Glutamatergic neuron (in vitro differentiated cells): ENCODE data around the gene SRSF11. TPM values are rescaled to one million over a fixed set of nuclear protein-coding genes. Genes with fewer than 3 reads are reported as not detected.

Experiments used
- DNase-seq: peaks from one replicate; pipeline ENCODE4 v3.0.0; 2022
- H3K27ac Mint-ChIP-seq: one replicate; pipeline ENCODE4 v1.8.0; 2020; ENCODE audit warnings: mild to moderate bottlenecking, mixed read lengths, inconsistent platforms; ENCODE audit not compliant: unreplicated experiment
- H3K27me3 Mint-ChIP-seq: one replicate; pipeline ENCODE4 v1.8.0; 2020; ENCODE audit warnings: mild to moderate bottlenecking, moderate library complexity, mixed read lengths, inconsistent platforms; ENCODE audit not compliant: unreplicated experiment
- H3K36me3 Mint-ChIP-seq: one replicate; pipeline ENCODE4 v1.8.0; 2020; ENCODE audit warnings: mild to moderate bottlenecking, mixed read lengths, inconsistent platforms; ENCODE audit not compliant: unreplicated experiment
- H3K4me1 Mint-ChIP-seq: one replicate; pipeline ENCODE4 v1.8.0; 2020; ENCODE audit warnings: mild to moderate bottlenecking, low read depth, mixed read lengths, inconsistent platforms; ENCODE audit not compliant: unreplicated experiment
- H3K4me3 Mint-ChIP-seq: one replicate; pipeline ENCODE4 v1.8.0; 2020; ENCODE audit warnings: mild to moderate bottlenecking, mixed read lengths, inconsistent platforms; ENCODE audit not compliant: unreplicated experiment
- H3K9me3 Mint-ChIP-seq: one replicate; pipeline ENCODE4 v1.8.0; 2020; ENCODE audit warnings: mild to moderate bottlenecking, moderate library complexity, mixed read lengths, inconsistent platforms; ENCODE audit not compliant: unreplicated experiment
- total RNA-seq: library from RNA; stranded (reverse); fragmentation: NEBNext Ultra II Directional; extraction: Animal tissue kit (Norgen Biotek cat#: 25700); gene quantifications from one replicate; pipeline ENCODE4 v1.2.1, GENCODE V29; 2021; ENCODE audit not compliant: unreplicated experiment
- TF ChIP-seq, protein P1 (sequence below): fragments of 200-600 bp; sonication (generic); IDR thresholded peaks from one replicate; pipeline ENCODE4 v1.5.0; 2021; ENCODE audit not compliant: partially characterized antibody, unreplicated experiment

Gene SRSF11
- total RNA-seq, 1 donor from 2014 or later = 265 TPM

DNA sequence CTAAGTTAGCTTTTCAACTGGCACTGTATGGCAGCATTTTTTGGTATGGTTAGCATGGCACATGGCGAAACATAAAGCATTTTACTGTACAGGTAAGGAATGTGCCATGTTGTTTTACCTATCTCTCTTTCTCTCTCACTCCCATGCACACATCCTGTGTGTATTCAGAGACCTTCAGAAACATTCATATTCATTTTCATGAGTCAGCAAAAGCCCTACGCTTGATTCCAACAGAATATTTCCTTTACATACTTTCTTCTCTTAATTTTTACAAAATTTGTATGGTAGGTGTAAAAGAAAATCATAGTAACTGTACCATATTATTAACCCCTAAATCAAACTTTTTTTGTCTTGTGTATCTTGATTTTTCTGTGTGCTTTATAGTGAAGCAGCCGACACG, 10.3 kb downstream of the SRSF11 start:
- TF ChIP-seq, protein P1, sequence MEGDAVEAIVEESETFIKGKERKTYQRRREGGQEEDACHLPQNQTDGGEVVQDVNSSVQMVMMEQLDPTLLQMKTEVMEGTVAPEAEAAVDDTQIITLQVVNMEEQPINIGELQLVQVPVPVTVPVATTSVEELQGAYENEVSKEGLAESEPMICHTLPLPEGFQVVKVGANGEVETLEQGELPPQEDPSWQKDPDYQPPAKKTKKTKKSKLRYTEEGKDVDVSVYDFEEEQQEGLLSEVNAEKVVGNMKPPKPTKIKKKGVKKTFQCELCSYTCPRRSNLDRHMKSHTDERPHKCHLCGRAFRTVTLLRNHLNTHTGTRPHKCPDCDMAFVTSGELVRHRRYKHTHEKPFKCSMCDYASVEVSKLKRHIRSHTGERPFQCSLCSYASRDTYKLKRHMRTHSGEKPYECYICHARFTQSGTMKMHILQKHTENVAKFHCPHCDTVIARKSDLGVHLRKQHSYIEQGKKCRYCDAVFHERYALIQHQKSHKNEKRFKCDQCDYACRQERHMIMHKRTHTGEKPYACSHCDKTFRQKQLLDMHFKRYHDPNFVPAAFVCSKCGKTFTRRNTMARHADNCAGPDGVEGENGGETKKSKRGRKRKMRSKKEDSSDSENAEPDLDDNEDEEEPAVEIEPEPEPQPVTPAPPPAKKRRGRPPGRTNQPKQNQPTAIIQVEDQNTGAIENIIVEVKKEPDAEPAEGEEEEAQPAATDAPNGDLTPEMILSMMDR = no peak
- H3K27ac Mint-ChIP-seq = no peak overlapping the region
- no peak for DNase-seq
- no peak overlapping the region for H3K4me3 Mint-ChIP-seq
- H3K36me3 Mint-ChIP-seq = no peaks in the 10 kb centered on the region
- no peaks in the 10 kb centered on the region for H3K9me3 Mint-ChIP-seq
- peaks cover 2% of the 10 kb centered on the region for H3K4me1 Mint-ChIP-seq
- no peaks in the 10 kb centered on the region for H3K27me3 Mint-ChIP-seq

GRCh38 chr1:70234733-70235132, 13.6 kb downstream of the SRSF11 start:
- DNase-seq = no peak
- Mint-ChIP-seq H3K9me3 (no peaks in the 10 kb centered on the region), H3K4me3 (no peak overlapping the region), H3K36me3 (no peaks in the 10 kb centered on the region), H3K27ac (no peak overlapping the region), H3K27me3 (no peaks in the 10 kb centered on the region), H3K4me1 (no peaks in the 10 kb centered on the region)
- TF ChIP-seq, protein P1 = no peak

GRCh38 chr1:70239940-70240339, 18.8 kb downstream of the SRSF11 start:
- Mint-ChIP-seq H3K36me3 (no peaks in the 10 kb centered on the region), H3K9me3 (no peaks in the 10 kb centered on the region), H3K27me3 (no peaks in the 10 kb centered on the region), H3K4me1 (no peaks in the 10 kb centered on the region), H3K27ac (no peak overlapping the region), H3K4me3 (no peak overlapping the region)
- TF ChIP-seq, protein P1 = no peak
- DNase-seq = no peak

- no peak overlapping the region for H3K27ac Mint-ChIP-seq
- no peak overlapping the region for H3K4me3 Mint-ChIP-seq
- no peaks in the 10 kb centered on the region for H3K9me3 Mint-ChIP-seq
- H3K4me1 Mint-ChIP-seq = no peaks in the 10 kb centered on the region
- no peaks in the 10 kb centered on the region for H3K27me3 Mint-ChIP-seq
- TF ChIP-seq, protein P1 = no peak
- no peak for DNase-seq
- H3K36me3 Mint-ChIP-seq = no peaks in the 10 kb centered on the region
Observed at GRCh38 chr1:70247122-70247521, 25.9 kb downstream of the SRSF11 start.

DNA sequence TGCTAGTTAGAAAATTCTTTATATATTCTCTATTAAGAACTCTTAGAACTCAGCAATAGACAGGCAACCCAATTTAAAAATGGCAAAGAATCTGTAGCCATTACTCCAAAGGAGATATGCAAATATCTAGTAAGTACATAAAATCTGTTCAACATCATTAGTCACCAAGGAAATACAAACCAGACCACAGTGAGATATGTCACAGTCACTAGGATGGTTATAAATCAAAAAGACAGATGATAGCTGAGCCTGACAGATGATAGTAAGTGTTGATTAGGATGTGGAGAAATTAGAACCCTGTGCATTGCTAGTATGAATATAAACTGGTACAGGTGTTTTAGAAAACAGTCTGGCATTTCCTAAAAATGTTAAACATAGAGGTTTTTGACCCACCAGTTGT, 26.6 kb downstream of the SRSF11 start:
- H3K27me3 Mint-ChIP-seq = no peaks in the 10 kb centered on the region
- no peaks in the 10 kb centered on the region for H3K9me3 Mint-ChIP-seq
- TF ChIP-seq, protein P1 = no peak
- no peak for DNase-seq
- no peaks in the 10 kb centered on the region for H3K4me1 Mint-ChIP-seq
- no peaks in the 10 kb centered on the region for H3K36me3 Mint-ChIP-seq
- no peak overlapping the region for H3K27ac Mint-ChIP-seq
- no peak overlapping the region for H3K4me3 Mint-ChIP-seq
